Measurements from ENCODE around the gene CARNS1.
"Not testable (repeated sequence)": the region's sequence is repeated elsewhere in the genome, so short reads cannot be mapped to it uniquely, and the experiment has no call there.

The CARNS1 gene

GRCh38 chr11:67465530-67465929 is 50.1 kb downstream of the CARNS1 start:
- DNase-seq (ENCODE audit: low read depth in 2 of 2): not testable (repeated sequence)

GRCh38 chr11:67466367-67466766 is 50.9 kb downstream of the CARNS1 start:
- no peak for DNase-seq (ENCODE audit: low read depth in 2 of 2)

GRCh38 chr11:67466962-67467771 is 51.7 kb downstream of the CARNS1 start:
- DNase-seq (ENCODE audit: low read depth in 2 of 2): no peak

- no peak for DNase-seq (ENCODE audit: low read depth in 2 of 2)
Measured at GRCh38 chr11:67468056-67468455, 52.6 kb downstream of the CARNS1 start.

GRCh38 chr11:67468456-67468758 is 52.9 kb downstream of the CARNS1 start:
- no peak for DNase-seq (ENCODE audit: low read depth in 2 of 2)

- peak; percentile 86 to 91 for DNase-seq (ENCODE audit: low read depth in 2 of 2)
Measured at GRCh38 chr11:67468759-67469507, 53.5 kb downstream of the CARNS1 start, which contains the start of gene TMEM134. TMEM134 (minus strand) TSS chr11:67469251; CDS start chr11:67469192, 59 bp downstream.

GRCh38 chr11:67469508-67469811 is 54.0 kb downstream of the CARNS1 start:
- DNase-seq (ENCODE audit: low read depth in 2 of 2): no peak

GRCh38 chr11:67470337-67471002 is 55.0 kb downstream of the CARNS1 start:
- DNase-seq (ENCODE audit: low read depth in 2 of 2): no peak

- no peak for DNase-seq (ENCODE audit: low read depth in 2 of 2)
Measured at GRCh38 chr11:67472882-67473281, 57.4 kb downstream of the CARNS1 start.

Measured in activated CD4-positive, alpha-beta T cell treated with anti-CD3 and anti-CD28 coated beads for 24 hours (primary cell).